HFF-Myc (cell line): ENCODE results near the gene NNT.
"Not testable (repeated sequence)": the region's sequence is repeated elsewhere in the genome, so short reads cannot be mapped to it uniquely, and the experiment has no call there.

ENCODE experiments used
- DNase-seq: peaks from one replicate; pipeline ENCODE4 v3.0.0-alpha.2; 2011; ENCODE audit warnings: low read depth; ENCODE audit errors: extremely low read depth
- H3K4me3 ChIP-seq: replicated peaks from 2 replicates; pipeline ENCODE4 v1.5.1; 2011; ENCODE audit warnings: low read depth, mild to moderate bottlenecking, control low read depth, low read length
- TF ChIP-seq, protein P1 (sequence below): IDR thresholded peaks from 2 replicates; pipeline ENCODE4 v1.5.1; 2012; ENCODE audit warnings: mild to moderate bottlenecking, low read depth, low read length, control low read depth; ENCODE audit errors: missing control alignments

Gene NNT

DNA sequence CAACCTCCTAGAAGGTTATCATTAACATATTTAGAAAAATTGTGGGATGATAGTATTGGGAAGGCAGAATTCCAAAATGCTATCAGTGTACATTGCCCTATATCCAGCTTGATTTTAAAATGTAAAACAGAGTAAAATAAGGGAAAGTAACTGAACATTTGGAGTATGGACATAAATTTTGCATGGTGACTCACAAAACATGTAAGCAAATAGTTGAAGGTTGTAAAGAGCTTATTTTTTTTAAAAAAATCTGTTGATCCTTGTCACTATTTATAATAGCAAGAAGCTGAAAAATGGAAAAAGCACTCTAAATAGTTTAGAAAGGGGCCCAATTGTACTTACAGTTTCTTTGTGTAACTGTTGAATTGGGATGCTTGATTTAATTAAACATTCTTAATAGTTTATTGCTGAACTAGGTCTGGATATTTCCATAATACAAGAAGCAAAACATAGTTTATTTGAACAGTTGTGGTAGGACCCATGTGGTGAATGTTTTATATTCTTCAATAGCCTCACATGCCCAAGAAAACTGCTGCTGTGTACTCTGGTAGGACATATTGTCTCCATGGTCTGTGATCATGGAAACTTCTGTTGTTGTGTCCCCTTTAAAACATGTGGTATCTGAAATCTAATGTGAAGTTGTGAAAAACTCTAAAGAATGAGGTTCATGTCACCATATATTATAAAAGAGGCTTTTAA, 82.4 kb downstream of the NNT start:
- TF ChIP-seq, protein P1, sequence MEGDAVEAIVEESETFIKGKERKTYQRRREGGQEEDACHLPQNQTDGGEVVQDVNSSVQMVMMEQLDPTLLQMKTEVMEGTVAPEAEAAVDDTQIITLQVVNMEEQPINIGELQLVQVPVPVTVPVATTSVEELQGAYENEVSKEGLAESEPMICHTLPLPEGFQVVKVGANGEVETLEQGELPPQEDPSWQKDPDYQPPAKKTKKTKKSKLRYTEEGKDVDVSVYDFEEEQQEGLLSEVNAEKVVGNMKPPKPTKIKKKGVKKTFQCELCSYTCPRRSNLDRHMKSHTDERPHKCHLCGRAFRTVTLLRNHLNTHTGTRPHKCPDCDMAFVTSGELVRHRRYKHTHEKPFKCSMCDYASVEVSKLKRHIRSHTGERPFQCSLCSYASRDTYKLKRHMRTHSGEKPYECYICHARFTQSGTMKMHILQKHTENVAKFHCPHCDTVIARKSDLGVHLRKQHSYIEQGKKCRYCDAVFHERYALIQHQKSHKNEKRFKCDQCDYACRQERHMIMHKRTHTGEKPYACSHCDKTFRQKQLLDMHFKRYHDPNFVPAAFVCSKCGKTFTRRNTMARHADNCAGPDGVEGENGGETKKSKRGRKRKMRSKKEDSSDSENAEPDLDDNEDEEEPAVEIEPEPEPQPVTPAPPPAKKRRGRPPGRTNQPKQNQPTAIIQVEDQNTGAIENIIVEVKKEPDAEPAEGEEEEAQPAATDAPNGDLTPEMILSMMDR = no peak
- H3K4me3 ChIP-seq = no peak overlapping the region
- DNase-seq = no peak

DNA sequence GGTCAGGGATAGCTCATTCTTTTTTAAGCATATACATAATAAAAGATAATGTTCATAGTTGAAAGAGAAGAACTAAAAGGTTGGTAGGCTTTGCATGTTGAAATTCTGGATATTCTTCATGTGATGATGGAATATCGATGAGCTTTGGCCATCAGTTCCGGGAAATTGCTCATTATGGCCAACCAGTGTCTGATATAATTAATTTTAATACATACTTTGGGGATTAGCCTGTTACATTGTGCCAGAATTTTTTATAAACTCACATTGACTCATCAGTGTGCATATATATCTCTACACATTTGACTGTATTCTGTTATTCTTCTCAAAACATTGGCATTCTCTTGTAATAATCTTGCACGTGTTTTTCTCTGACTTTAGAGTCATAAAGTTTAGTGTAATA, 84.3 kb downstream of the NNT start:
- DNase-seq = no peak
- TF ChIP-seq, protein P1 = no peak
- H3K4me3 ChIP-seq = no peak overlapping the region

DNA sequence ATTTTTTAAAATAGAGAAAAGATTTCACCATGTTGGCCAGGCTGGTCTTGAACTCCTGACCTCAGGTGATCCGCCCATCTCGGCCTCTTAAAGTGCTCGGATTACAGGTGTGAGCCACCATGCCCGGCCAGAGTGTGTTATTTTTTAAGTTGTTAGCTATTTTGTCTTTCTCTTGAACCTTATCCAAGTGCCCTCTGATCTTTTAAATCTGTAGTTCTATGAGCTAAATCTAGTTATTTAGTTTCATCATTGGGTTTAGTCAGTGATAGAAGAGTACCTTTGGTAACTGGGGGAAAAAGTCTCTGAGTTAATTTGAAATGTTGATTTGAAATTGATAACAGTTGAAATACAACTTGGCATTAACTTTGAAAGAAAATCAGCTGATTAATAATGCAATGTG, 88.3 kb downstream of the NNT start:
- TF ChIP-seq, protein P1 = no peak
- H3K4me3 ChIP-seq = no peak overlapping the region
- DNase-seq = no peak

DNA sequence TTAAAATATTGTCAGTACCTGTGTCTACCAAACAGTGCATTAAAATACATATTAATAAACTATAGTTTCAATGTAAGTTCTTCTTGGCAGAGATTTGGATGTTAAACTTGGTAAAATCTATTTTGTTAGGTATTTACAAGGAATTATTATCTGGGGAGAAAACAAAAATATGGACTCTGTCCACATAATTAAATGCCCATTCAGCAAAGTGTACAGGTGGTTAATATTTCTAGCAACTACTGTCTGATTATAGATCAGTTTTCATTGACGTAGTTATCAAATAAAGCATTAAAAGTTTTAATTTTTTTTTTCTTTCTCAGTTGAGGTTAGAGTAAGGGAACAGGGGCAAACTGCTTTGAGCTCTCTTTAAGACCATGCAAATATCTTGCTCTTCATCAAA, 88.9 kb downstream of the NNT start:
- DNase-seq = no peak
- no peak overlapping the region for H3K4me3 ChIP-seq
- TF ChIP-seq, protein P1 = no peak

DNA sequence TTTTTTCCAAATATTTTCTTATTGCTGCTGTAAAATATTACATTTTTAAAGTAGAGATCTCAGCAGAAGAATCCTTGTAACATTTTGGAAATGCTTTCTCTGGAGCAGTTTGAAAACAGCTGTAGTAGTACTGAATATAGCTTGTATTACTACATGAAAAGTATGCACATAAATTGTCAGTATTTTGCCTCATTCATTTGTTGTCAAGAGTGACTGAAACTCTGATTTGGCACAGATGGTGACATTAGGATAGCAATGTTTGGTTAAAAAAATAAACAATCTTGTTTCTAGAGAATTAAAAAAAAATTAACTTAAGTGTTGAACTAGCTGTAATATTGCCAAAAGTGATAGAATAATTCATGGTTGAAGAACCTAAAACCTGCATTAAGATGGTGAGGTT, 90.4 kb downstream of the NNT start:
- TF ChIP-seq, protein P1 = no peak
- no peak for DNase-seq
- no peak overlapping the region for H3K4me3 ChIP-seq

DNA sequence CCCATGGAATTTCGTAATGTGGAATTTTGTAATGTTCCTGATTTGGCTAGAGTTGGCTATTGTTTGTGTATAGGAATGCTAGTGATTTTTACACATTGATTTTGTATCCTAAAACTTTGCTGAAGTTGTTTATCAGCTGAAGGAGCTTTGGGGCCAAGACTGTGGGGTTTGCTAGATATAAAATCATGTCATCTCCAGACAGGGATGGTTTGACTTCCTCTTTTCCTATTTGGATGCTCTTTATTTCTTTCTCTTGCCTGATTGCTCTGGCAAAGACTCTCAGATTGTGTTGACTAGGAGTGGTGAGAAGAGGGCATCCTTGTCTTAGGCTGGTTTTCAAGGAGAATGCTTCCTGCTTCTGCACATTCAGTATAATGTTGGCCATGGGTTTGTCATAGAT, 91.0 kb downstream of the NNT start:
- no peak overlapping the region for H3K4me3 ChIP-seq
- DNase-seq = no peak
- TF ChIP-seq, protein P1 = no peak

DNA sequence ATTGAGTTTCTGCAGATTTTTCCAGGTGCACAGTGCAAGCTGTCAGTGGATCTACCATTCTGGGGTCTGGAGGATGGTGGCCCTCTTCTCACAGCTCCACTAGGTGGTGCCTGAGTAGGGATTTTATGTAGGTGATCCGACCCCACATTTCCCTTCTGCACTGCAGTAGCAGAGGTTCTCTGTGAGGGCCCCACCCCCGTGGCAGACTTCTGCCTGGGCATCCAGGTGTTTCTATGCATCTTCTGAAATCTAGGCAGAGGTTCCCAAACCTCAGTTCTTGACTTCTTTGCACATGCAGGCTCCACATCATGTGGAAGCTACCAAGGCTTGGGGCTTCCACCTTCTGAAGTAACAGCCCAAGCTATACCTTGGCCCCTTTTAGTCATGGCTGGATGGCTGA, 93.5 kb downstream of the NNT start:
- H3K4me3 ChIP-seq, DNase-seq: not testable (repeated sequence)
